T-helper 9 cell (primary cell): ENCODE results near the gene SPON1.
"Not testable (repeated sequence)": the region's sequence is repeated elsewhere in the genome, so short reads cannot be mapped to it uniquely, and the experiment has no call there.

Experiments
- DNase-seq: peaks from one replicate; pipeline ENCODE4 v3.0.0-alpha.2; 2020
- total RNA-seq, 2 donors: gene quantifications; one replicate each; lab custom pipeline; 2026; lab: John Stamatoyannopoulos, UW

The SPON1 gene
- 9.9 to 133 reads per million in 2 donors for total RNA-seq

DNA sequence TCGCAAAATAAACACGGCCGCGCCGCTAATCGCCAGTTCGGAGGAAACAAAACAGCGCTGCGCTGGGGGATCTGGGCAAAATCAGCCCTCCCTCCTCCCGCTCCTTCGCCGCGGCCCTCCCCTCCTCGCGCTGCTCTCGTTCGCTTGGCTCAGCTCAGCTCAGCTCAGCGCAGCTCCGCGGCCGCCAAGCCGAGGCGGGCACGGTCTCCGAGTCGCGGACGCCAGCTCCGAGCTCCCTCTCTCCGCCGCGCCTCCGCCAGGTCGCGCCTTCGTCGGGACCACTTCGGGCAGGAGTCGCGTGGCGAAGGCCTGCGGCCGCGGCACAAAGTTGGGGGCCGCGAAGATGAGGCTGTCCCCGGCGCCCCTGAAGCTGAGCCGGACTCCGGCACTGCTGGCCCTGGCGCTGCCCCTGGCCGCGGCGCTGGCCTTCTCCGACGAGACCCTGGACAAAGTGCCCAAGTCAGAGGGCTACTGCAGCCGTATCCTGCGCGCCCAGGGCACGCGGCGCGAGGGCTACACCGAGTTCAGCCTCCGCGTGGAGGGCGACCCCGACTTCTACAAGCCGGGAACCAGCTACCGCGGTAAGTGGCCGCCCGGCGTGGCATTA, at the start of gene SPON1:
TSS of gene SPON1 (plus strand) at position 162 of the 607 bp plus-strand sequence. CDS start at position 344, 182 bp downstream.
- no peak for DNase-seq

GRCh38 chr11:13917264-13917663, 45.3 kb upstream of the SPON1 start:
- DNase-seq, result no peak

DNA sequence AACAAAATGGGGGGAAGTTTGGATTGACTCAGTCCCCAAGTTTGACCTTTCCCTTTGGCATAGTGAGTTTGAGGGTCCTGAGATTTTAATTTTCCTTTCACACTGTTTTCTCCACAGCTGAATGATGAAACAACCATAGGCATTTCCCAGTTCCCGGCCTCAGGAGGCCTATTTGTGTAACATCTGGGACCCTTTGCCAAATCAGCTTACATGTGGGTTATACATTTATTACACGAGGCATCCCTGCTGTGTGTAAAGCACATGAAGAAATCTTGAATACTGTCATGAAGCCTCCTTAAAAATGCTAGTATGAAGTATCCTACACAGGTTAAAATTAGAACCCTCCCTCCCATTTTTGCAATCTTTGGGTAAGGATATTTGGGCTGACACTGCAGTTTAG, 44.6 kb upstream of the SPON1 start:
- DNase-seq, result no peak

DNA sequence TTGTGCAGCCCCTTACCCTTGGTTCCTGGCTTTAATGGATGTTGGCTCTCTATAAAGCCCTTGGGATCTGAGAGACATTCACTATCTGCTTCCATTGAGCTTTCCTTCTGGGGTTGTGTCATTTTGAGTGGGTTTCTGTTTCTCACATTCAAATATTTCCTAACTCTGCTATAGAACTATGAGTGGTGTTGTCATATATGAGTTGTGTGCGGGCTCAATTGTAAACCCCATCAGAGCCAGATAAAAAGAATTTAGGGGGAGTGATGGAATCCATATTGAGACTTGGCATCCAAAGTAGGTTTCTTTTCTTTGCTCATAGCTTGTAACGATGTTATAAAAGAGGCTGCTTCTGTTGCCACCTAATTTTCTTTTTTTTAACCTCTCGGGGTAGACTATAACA, 41.8 kb upstream of the SPON1 start:
- no peak for DNase-seq

GRCh38 chr11:13921545-13921944, 41.0 kb upstream of the SPON1 start:
- no peak for DNase-seq

GRCh38 chr11:13923182-13923581, 39.3 kb upstream of the SPON1 start:
- no peak for DNase-seq

GRCh38 chr11:13923716-13924650, 38.5 kb upstream of the SPON1 start:
- no peak for DNase-seq

DNA sequence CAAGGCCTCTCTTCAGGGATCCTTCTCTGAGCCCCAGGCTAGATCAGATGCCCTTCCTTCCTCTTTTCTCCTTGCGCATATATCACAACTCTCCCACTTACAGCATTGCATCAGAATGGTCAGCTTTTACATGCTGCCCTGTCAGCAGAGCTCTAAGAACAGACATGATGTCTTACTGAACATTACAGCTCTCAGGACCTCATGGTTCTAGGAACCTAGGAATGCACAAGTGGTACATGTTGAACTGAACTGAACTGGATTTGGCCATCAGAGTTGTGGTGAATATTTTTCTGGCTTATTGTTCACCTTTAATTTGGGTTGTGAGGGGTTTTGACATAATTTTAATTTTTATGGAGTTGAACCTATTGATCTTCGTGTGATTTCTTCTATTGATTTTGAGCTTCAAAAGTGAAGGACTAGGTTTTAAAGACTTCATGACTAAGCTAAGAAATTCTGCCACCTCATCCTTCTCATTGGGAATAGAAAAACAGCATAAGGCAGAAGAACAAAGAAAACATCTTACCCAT, 37.7 kb upstream of the SPON1 start:
- no peak for DNase-seq

GRCh38 chr11:13926366-13926765, 36.2 kb upstream of the SPON1 start:
- not testable (repeated sequence) for DNase-seq

DNA sequence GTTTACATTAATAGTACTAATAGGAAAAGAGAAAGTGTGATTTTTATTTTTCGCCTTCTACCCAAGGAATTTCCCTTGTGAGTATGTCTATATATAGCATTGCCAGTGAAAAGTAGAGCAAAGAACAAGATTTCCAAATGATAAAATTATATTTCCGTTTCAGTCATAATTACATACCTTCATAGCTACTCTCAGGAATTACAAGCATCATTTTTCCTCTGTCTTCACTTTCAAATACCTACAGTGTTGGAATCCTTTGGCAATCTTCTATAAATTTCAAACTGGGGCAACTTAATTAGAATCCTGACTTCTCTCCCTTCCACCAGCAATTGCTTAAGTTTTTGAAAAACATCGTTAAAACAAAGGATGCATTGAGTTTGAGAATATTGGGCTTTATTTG, 35.5 kb upstream of the SPON1 start:
- no peak for DNase-seq

- no peak for DNase-seq
Measured at GRCh38 chr11:13927481-13927880, 35.0 kb upstream of the SPON1 start.

- no peak for DNase-seq
Measured at GRCh38 chr11:13928566-13929251, 33.8 kb upstream of the SPON1 start.

DNA sequence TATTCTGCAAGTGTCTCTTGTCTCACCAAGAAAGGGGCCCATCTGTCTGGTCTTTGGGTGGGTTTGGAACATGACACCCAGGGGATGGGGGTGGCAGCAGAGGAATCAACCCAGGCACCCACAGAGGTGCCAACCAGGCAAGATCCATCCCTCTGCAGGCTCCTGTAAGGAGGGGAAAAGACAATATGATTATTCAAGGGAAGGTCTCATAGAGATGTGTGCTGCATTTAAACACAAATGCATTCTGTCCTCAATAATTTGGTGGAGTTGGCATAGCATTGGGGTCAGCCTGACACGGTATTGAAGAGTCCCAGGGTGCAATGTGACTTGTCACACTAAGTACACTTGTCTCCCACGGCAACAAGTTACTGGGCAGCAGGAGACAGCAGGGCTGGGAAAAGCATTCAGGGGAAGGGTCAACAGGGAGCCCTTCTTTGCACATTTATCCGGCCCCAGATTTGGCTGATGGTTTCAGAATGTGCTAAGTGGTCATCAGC, 33.1 kb upstream of the SPON1 start:
- DNase-seq, result no peak

GRCh38 chr11:13931356-13931755, 31.2 kb upstream of the SPON1 start:
- DNase-seq, result no peak

- not testable (repeated sequence) for DNase-seq
Measured at GRCh38 chr11:13937154-13937553, 25.4 kb upstream of the SPON1 start.

DNA sequence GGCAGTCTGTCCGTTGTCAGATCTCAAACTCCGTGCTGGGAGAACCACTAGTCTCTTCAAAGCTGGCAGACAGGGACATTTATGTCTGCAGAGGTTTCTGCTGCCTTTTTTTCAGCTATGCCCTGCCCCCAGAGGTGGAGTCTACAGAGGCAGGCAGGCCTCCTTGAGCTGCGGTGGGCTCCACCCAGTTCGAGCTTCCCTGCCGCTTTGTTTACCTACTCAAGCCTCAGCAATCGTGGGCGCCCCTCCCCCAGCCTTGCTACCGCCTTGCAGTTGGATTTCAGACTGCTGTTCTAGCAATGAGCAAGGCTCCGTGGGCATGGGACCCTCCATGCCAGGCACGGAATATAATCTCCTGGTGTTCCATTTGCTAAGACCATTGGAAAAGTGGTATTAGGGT, 23.7 kb upstream of the SPON1 start:
- peak; percentile 13 for DNase-seq

DNA sequence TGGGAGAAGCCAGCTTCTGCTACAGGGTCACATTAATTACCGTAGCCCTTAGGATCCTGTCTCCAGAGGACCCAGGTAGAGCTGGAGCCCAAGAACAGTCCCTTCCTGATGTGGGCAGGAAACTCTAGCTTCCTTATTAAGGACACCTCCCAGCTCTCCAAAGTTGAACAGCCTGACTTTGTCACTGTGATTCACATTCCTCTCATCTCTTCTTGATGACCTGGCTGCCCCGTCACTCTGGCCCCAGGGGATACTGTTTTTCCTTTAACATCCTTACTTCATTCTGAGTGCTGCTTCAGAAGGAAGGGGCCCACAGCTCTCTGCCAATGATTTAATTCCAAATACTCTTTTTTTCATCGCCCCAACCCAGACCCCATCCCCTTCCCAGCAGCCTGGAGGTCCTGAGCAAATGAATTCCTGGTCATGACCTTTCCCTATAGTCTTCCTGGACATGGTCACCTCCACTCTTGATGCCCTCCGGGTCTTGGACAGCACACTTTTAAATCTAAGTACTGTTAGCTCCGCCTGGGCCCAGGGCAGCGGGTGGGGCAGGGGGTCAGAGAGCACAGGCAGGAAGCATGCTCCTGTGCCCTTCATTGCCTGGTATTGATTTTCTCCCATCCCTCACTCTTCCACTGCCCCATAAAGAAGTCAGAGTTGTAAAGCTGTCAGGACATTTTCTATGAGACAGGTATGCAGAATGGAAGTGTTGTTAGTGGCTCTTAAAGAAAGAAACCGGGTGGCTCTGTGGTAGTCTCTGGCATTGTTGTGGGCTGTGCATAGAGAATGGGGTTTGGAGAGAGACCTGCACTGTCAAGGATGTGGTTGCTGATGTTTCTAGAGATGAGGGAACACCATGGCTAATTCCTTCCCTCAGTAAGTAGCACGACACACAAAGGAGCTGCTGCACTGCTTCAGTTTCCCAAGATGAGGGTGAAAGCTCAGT, 22.3 kb upstream of the SPON1 start:
- DNase-seq, result no peak

GRCh38 chr11:13940907-13941256, 21.6 kb upstream of the SPON1 start:
- DNase-seq, result no peak

GRCh38 chr11:13941775-13942174, 20.7 kb upstream of the SPON1 start:
- no peak for DNase-seq

DNA sequence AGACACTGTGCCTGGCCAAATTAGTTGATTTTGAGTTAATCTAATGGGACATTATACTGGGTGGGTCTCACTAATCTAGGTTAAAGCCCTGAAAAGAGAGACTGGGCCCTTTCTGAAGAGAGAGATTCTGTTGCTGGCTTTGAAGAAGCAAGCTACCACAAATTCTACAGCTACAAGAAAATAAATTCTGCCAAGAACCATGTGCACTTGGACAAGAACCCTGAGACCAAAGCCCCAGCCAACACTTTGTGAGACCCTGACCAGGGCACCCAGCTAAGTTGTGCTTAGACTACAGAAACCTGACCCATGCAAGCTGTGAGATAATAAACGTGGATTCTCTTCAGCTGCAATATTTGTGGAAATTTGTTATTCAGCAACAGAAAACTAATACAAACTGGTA, 20.1 kb upstream of the SPON1 start:
- no peak for DNase-seq

- DNase-seq, result no peak
Measured at GRCh38 chr11:13942971-13943381, 19.5 kb upstream of the SPON1 start.

DNA sequence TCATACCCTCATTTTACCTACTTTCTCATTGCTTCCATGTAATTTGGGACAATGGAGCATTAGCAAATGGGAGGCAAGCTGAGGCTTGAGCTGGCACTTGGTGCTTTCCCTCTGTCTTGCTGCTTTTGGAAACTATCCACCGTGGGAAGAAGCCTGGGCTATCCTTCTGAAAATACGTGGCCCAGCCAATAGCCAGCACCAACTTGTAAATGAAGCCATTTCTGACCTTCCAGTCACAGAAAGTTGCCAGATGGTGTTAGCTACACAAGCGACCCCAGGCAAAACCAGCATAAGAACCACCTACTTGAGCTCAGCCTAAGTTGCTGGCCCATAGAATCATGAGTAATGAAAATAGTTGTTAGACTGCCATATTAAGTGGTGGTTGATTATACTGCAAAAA, 18.5 kb upstream of the SPON1 start:
- no peak for DNase-seq
